GM23248 (cell line): ENCODE data around the gene KANK3. TPM values are rescaled to one million over a fixed set of nuclear protein-coding genes. Genes with fewer than 3 reads are reported as not detected.

ENCODE experiments used
- DNase-seq: peaks from one replicate; pipeline ENCODE4 v3.0.0-alpha.2; 2015
- H2AFZ ChIP-seq: fragments of 200-600 bp; sonication (generic); 2 replicates; pipeline ENCODE4 v1.6.1; 2016; ENCODE audit warnings: antibody characterized with exemption
- H3F3A ChIP-seq: fragments of 200-600 bp; sonication (generic); 2 replicates; pipeline ENCODE4 v1.6.1; 2016; ENCODE audit warnings: mild to moderate bottlenecking, antibody characterized with exemption, mixed run types; ENCODE audit not compliant: insufficient read depth
- H3K27ac ChIP-seq: fragments of 200-600 bp; sonication (generic); 2 replicates; pipeline ENCODE4 v1.5.1; 2016; ENCODE audit warnings: mild to moderate bottlenecking
- H3K27me3 ChIP-seq: fragments of 200-600 bp; sonication (generic); replicated peaks from 2 replicates; pipeline ENCODE4 v1.6.1; 2016; ENCODE audit warnings: mild to moderate bottlenecking; ENCODE audit not compliant: insufficient read depth
- H3K36me3 ChIP-seq: fragments of 200-600 bp; sonication (generic); 2 replicates; pipeline ENCODE4 v1.6.1; 2016; ENCODE audit warnings: low read depth, mild to moderate bottlenecking
- H3K4me1 ChIP-seq: fragments of 200-600 bp; sonication (generic); 2 replicates; pipeline ENCODE4 v1.6.1; 2016; ENCODE audit warnings: mild to moderate bottlenecking; ENCODE audit not compliant: insufficient read depth
- H3K4me2 ChIP-seq: fragments of 200-600 bp; sonication (generic); one replicate; pipeline ENCODE4 v1.6.1; 2016; ENCODE audit warnings: mild to moderate bottlenecking; ENCODE audit not compliant: unreplicated experiment
- H3K4me3 ChIP-seq: fragments of 200-600 bp; sonication (generic); 2 replicates; pipeline ENCODE4 v1.5.1; 2016; ENCODE audit warnings: mild to moderate bottlenecking
- H3K79me2 ChIP-seq: fragments of 200-600 bp; sonication (generic); 2 replicates; pipeline ENCODE4 v1.6.1; 2016; ENCODE audit warnings: mild to moderate bottlenecking; ENCODE audit not compliant: insufficient read depth
- H3K9ac ChIP-seq: fragments of 200-600 bp; sonication (generic); 2 replicates; pipeline ENCODE4 v1.6.1; 2016; ENCODE audit warnings: mild to moderate bottlenecking
- H3K9me2 ChIP-seq: fragments of 200-600 bp; sonication (generic); 2 replicates; pipeline ENCODE4 v1.6.1; 2016; ENCODE audit warnings: mixed run types, mild to moderate bottlenecking, moderate library complexity; ENCODE audit not compliant: insufficient read depth
- H3K9me3 ChIP-seq: fragments of 200-600 bp; sonication (generic); one replicate; pipeline ENCODE4 v1.6.1; 2017; ENCODE audit warnings: low read depth
- H4K20me1 ChIP-seq: fragments of 200-600 bp; sonication (generic); 2 replicates; pipeline ENCODE4 v1.6.0; 2016; ENCODE audit not compliant: insufficient read depth
- EZH2 ChIP-seq: fragments of 200-600 bp; sonication (generic); IDR thresholded peaks from 2 replicates; pipeline ENCODE4 v1.6.1; 2018; ENCODE audit warnings: antibody characterized with exemption, mild to moderate bottlenecking; ENCODE audit not compliant: insufficient read depth, poor library complexity, severe bottlenecking
- EZH2phosphoT487 ChIP-seq: fragments of 200-600 bp; sonication (generic); IDR thresholded peaks from 2 replicates; pipeline ENCODE4 v1.6.1; 2018; ENCODE audit warnings: antibody characterized with exemption, moderate library complexity, mild to moderate bottlenecking, low read depth; ENCODE audit not compliant: insufficient read depth
- WGBS, 2 experiments: methylation state at CpG; one replicate each; pipeline ENCODE4 v1.1.6; 2015 to 2017; ENCODE audit warnings: low lambda C conversion rate in 2 of 2, low coverage in 1 of 2; ENCODE audit errors: missing lambda C conversion rate in 2 of 2; 5-methylcytosine and 5-hydroxymethylcytosine counted together
- in situ Hi-C: fragments of 300-500 bp; cut with MboI; formaldehyde crosslinking; loops from 2 replicates; pipeline ENCODE4 v1.15.0; 2020
- polyA plus RNA-seq: library from polyadenylated mRNA; unstranded; fragments of >200 nt; fragmentation: Nextera tagmentation; extraction: Ambion mirVana; gene quantifications from 2 replicates; pipeline ENCODE4 v1.2.1, GENCODE V29; 2016
- total RNA-seq: library from RNA; depleted of rRNA; stranded (reverse); fragments of >200 nt; shearing (Covaris generic); gene quantifications from 2 replicates; pipeline ENCODE4 v1.2.3, GENCODE V29; 2014

KANK3 gene
- total and polyA plus RNA-seq, 2 experiments from 2014 or later, result 0.11 TPM; not detected in 1

DNA sequence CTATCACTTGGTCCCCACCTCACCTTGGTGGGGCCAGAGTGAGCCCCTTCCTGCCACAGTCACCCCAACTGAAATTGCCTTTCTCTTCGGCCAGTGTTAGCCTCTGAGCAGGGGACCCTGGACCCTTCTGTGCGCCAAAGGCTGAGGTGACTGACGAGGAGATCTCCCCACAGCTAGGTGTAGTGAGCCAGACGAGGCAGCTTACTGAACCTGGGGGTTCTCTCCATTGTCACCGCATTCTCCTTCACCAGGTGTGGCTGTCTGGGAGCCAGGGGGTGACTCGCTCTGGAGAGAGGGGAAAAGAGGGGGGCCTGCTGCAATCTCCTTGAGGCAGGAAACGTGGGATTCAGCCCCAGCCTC lies 20.4 kb downstream of the KANK3 start:
- Histone ChIP-seq H3F3A (no peaks in the 10 kb centered on the region), H3K79me2 (peaks cover 58% of the 10 kb centered on the region), H3K9me3 (no peaks in the 10 kb centered on the region), H2AFZ (no peak overlapping the region), H3K27ac (no peak overlapping the region), H3K27me3 (no peaks in the 10 kb centered on the region), H3K9me2 (no peaks in the 10 kb centered on the region), H3K9ac (peak overlapping the region; percentile 99), H3K36me3 (peaks cover 9% of the 10 kb centered on the region; the same call in 1 of the 2 replicates), H4K20me1 (peaks cover 9% of the 10 kb centered on the region; the same call in 1 of the 2 replicates), H3K4me2 (peak overlapping the region; percentile 90), H3K4me1 (peaks cover 26% of the 10 kb centered on the region), H3K4me3 (peak overlapping the region; percentile 94)
- TF ChIP-seq EZH2 (no peak), EZH2phosphoT487 (no peak)
- in situ Hi-C loops, result no loop called here
- DNase-seq, result no peak
- 32 to 41% methylated on average over 6 to 7 of the region's 7 CpGs for WGBS, 2 experiments

DNA sequence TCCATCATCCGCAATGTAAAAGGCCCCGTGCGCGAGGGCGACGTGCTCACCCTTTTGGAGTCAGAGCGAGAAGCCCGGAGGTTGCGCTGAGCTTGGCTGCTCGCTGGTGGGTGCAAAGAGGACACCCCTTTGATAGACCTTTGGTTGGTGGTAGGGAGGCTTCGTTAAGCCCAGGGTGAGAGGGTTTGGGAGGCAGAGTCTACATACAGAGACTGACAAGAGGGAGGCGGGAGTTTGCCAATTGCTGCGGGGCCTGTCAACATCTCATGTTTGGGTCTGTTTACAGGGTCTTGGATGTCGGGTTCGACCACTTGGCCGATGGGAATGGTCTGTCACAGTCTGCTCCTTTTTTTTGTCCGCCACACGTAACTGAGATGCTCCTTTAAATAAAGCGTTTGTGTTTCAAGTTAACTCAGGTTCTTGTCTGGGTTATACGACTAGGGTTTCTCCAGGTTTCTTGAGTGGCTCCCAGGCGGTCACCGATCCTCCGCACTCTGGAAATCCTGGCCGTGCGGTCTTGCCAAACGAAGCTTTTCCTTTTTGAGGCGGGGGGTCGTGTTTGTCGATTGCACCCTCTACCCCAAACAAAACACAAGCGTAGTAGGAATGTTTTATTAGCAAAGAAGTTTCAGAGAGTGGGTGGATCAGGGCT lies 20.9 kb downstream of the KANK3 start:
- Histone ChIP-seq H4K20me1 (peaks cover 9% of the 10 kb centered on the region; the same call in 1 of the 2 replicates), H3K9ac (peak overlapping the region; percentile 99), H3K9me2 (no peaks in the 10 kb centered on the region), H2AFZ (peak overlapping the region; percentile 64; the same call in 1 of the 2 replicates), H3F3A (no peaks in the 10 kb centered on the region), H3K4me1 (peaks cover 26% of the 10 kb centered on the region), H3K36me3 (peaks cover 9% of the 10 kb centered on the region; the same call in 1 of the 2 replicates), H3K27me3 (no peaks in the 10 kb centered on the region), H3K79me2 (peaks cover 63% of the 10 kb centered on the region), H3K4me3 (peak overlapping the region; percentile 94), H3K27ac (peak overlapping the region; percentile 57), H3K9me3 (no peaks in the 10 kb centered on the region), H3K4me2 (peak overlapping the region; percentile 90)
- in situ Hi-C loops, result no loop called here
- DNase-seq, result peak; percentile 39
- TF ChIP-seq EZH2phosphoT487, result no peak
- no peak for TF ChIP-seq EZH2
- WGBS, 2 experiments, result 13 to 14% methylated on average over 30 of the region's 30 CpGs

DNA sequence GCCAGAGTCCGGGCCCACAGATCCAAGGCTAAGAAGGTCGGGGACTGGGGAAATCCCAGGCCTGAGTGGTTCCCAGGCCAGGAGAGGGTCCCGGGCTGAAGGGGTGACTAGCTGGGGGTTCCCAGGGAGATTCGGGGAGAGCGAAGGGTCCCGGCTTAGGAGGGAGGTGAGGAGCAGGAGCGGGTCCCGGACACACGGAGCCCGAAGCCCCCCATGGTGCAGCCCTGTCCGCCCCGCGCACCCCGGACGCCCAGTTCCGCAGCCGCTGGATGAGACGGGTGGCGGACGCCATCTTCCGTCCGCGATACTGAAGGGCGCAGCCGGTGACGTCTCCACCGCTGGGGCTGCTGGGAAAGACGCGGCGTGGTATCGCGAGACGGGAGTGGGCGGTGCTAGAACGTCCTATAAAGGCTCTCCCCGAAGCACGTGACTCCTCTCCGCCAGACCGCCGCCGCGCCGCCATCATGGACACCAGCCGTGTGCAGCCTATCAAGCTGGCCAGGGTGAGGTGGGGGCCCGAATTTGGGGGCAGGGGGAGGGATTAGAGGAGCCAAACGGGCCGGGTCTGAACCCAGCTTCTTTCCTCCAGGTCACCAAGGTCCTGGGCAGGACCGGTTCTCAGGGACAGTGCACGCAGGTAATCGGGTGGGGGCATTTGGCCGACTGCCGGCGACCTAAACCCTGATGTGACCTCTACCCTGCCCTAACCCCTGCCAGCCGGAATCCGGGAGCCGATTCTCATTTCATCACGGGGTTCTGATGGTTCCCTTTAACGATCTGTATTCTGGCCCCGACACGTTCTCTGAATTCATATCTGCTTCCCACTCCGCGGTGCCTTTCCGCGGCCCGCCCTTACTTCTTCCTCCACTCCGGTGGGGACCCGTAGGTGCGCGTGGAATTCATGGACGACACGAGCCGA lies 21.7 kb downstream of the KANK3 start, which contains the start of the genes NDUFA7 and RPS28:
NDUFA7 (minus strand) TSS at position 309 of the 919 bp plus-strand sequence; CDS start at position 292, 17 bp downstream.
RPS28 (plus strand) TSS at position 430 of the 919 bp plus-strand sequence; CDS start at position 465, 35 bp downstream.
- Histone ChIP-seq H3K9me3 (no peaks in the 10 kb centered on the region), H3K9me2 (no peaks in the 10 kb centered on the region), H3F3A (no peaks in the 10 kb centered on the region), H2AFZ (peak within 1 kb of the TSS; percentile 64), H3K4me2 (peak within 1 kb of the TSS; percentile 99), H3K27ac (peak within 1 kb of the TSS; percentile 79), H3K36me3 (peaks cover 9% of the 10 kb centered on the region), H3K9ac (peak within 1 kb of the TSS; percentile 99), H3K4me3 (peak within 1 kb of the TSS; percentile 94), H3K27me3 (no peaks in the 10 kb centered on the region), H3K4me1 (peaks cover 26% of the 10 kb centered on the region), H4K20me1 (peaks cover 9% of the 10 kb centered on the region; the same call in 1 of the 2 replicates), H3K79me2 (peaks cover 65% of the 10 kb centered on the region)
- peak; percentile 98 for DNase-seq
- 2% methylated on average over 62 of the region's 72 CpGs for WGBS, 2 experiments
- in situ Hi-C loops, result no loop called here
- TF ChIP-seq EZH2 (no peak), EZH2phosphoT487 (no peak)

GRCh38 chr19:8320564-8321066 lies 22.4 kb downstream of the KANK3 start:
- Histone ChIP-seq H3K27ac (peak overlapping the region; percentile 79), H4K20me1 (peaks cover 9% of the 10 kb centered on the region; the same call in 1 of the 2 replicates), H3K4me3 (peak overlapping the region; percentile 94), H3K27me3 (no peaks in the 10 kb centered on the region), H3K9me2 (no peaks in the 10 kb centered on the region), H3K4me1 (peaks cover 26% of the 10 kb centered on the region), H3K9me3 (no peaks in the 10 kb centered on the region), H3F3A (no peaks in the 10 kb centered on the region), H3K79me2 (peaks cover 65% of the 10 kb centered on the region), H3K9ac (peak overlapping the region; percentile 99), H3K36me3 (peaks cover 10% of the 10 kb centered on the region), H3K4me2 (peak overlapping the region; percentile 99), H2AFZ (peak overlapping the region; percentile 62)
- peak; percentile 60 for DNase-seq
- TF ChIP-seq EZH2phosphoT487 (no peak), EZH2 (no peak)
- 1% methylated on average over 16 of the region's 16 CpGs for WGBS, 2 experiments
- in situ Hi-C loops, result no loop called here
